ENCODE data around the gene ABCA6.

The ABCA6 gene

GRCh38 chr17:69048634-69049033, 93.1 kb downstream of the ABCA6 start:
- DNase-seq (ENCODE audit: low spot score): no peak

DNA sequence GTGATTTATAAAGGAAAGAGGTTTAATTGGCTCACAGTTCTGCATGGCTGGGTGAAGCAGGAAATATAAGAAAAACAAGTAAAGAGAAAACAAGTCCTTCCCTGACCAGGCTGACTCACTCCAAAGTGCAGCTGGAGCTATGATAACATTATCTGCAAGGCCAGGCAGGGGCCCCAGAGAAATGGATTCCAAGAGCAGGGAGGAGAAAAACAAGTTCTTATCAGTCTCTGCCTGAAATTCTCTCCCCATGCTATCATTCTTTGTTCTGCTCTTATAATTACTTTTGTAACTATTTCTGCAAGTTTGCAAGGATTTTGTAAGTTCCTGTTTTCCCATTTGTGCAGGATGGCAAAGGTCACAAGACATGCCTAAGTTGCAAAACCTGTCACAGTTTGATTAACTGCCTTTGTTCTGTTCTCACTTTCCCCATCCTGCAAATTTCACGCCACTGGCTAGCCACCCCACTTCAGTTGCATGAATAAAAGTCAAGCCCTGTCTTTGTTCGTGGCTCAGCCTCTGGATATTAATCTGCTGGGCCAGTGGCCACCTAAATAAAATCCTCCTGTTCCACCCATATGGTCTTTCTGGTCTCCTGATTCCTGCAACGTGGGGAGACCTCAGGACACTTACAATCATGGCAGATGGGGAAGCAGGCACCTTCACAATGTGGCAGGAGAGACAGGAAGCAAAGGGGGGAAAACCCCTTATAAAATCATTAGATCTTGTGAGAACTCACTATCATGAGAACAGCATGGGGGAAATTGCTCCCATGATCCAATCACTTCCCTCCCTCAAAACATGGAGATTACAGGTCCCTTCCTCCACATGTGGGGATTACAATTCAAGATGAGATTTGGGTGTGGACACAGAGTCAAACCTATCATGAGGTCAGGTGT, 94.1 kb downstream of the ABCA6 start:
- no peak for DNase-seq (ENCODE audit: low spot score)

GRCh38 chr17:69046121-69046807, 95.4 kb downstream of the ABCA6 start:
- no peak for DNase-seq (ENCODE audit: low spot score)

- DNase-seq (ENCODE audit: low spot score): no peak
These were observed 96.0 kb downstream of the ABCA6 start for GRCh38 chr17:69045646-69046045.

- no peak for DNase-seq (ENCODE audit: low spot score)
These were observed 97.3 kb downstream of the ABCA6 start for GRCh38 chr17:69044371-69044770.

DNA sequence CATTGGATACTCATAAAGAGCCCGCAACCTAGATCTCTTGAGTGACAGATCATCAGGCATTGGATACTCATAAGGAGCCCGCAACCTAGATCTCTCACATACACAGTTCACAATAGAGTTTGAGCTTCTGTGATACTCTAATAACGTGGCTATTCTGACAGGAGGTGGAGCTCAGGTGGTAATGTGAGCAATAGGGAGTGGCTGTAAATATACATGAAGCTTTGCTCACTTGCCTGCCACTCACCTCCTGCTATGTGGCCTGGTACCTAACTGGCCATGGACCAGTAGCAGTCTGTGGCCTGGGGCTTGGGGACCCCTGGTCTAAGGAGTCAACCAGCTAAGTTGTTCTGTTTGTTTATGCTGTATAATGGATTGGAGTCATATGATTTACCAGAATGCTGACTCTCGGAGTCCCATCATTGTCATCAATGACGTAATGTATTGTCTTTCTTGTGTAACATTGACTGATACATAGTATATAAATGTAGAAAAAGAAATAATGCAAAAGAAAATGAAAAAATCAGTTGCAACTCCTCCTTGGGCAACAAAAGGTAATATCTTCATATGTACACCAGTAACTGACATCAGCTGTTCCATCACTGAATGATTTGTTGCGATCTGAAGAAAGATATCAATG, 98.5 kb downstream of the ABCA6 start:
- no peak for DNase-seq (ENCODE audit: low spot score)

GRCh38 chr17:69042308-69042707, 99.4 kb downstream of the ABCA6 start:
- DNase-seq (ENCODE audit: low spot score): no peak

GRCh38 chr17:69031839-69032238, 109.9 kb downstream of the ABCA6 start:
- DNase-seq (ENCODE audit: low spot score): no peak

DNA sequence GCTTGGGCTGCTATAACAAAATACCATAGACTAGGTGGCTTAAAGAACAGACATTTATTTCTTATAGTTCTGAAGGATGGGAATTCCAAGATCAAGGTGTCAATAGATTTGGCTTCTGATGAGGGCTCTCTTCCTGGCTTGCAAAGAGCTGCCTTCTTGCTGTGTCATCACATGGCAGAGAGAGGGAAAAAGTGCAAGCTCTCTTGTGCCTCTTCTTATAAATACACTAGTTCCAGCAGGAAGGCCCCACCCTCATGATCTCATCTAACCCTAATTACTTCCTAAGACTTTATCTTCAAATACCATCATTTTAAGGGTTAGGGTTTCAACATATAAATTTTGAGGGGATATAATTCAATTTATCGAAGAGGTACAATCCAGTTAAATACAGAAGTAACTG, 111.5 kb downstream of the ABCA6 start:
- no peak for DNase-seq (ENCODE audit: low spot score)
